Loucy (cell line): ENCODE data around the gene ZBTB8OS.

ENCODE experiments used
- EZH2phosphoT487 ChIP-seq: fragments of 200-600 bp; IDR thresholded peaks from 2 replicates; pipeline ENCODE4 v1.6.1; 2018; ENCODE audit warnings: antibody characterized with exemption, mild to moderate bottlenecking, moderate library complexity, borderline replicate concordance
- TF ChIP-seq, protein P1 (sequence below): fragments of 200-600 bp; sonication (generic); conservative IDR thresholded peaks from 2 replicates; pipeline ENCODE4 v1.5.1; 2014; ENCODE audit warnings: mild to moderate bottlenecking, antibody characterized with exemption, low read length

DNA sequence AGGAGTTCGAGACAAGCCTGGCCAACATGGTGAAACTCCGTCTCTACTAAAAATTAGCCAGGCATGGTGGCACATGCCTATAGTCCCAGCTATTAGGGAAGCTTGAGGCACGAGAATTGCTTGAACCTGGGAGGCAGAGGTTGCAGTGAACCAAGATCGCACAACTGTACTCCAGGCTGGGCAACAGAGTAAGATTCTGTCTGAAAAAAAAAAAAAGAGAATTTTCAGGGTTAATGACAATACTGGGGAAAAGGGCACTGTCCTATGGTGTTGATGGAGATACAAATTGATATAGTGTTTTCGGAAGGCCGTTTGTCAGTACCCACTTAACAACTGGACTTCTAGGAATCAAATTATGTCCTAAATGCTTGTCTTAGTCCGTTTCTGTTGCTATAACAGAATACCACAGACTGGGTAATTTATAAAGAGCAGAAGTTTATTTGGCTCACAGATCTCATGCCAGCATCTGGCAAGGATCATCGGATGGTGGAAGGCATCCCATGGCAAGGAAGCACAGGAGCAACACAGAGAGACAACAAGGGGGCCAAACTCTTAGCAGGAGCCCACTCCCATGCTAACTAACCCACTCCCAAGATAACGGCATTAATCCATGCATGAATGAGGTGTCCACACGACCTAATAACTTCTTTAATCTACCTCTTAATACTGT is 69.9 kb downstream of the ZBTB8OS start:
- TF ChIP-seq, protein P1, sequence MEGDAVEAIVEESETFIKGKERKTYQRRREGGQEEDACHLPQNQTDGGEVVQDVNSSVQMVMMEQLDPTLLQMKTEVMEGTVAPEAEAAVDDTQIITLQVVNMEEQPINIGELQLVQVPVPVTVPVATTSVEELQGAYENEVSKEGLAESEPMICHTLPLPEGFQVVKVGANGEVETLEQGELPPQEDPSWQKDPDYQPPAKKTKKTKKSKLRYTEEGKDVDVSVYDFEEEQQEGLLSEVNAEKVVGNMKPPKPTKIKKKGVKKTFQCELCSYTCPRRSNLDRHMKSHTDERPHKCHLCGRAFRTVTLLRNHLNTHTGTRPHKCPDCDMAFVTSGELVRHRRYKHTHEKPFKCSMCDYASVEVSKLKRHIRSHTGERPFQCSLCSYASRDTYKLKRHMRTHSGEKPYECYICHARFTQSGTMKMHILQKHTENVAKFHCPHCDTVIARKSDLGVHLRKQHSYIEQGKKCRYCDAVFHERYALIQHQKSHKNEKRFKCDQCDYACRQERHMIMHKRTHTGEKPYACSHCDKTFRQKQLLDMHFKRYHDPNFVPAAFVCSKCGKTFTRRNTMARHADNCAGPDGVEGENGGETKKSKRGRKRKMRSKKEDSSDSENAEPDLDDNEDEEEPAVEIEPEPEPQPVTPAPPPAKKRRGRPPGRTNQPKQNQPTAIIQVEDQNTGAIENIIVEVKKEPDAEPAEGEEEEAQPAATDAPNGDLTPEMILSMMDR = no peak
- no peak for TF ChIP-seq EZH2phosphoT487
